Activated T-helper 1 cell treated with anti-CD3 and anti-CD28 coated beads, Interleukin-12 subunit alpha, Interleukin-12 subunit beta, Interleukin-2, Interleukin-4 antibody, amounts not matched to agents 30 ng/mL and 10 ng/mL and 1 ng/mL, durations not matched to agents 14 hours and 24 hours and 36 hours (primary cell): ENCODE data around the gene RBPJ. TPM values are rescaled to one million over a fixed set of nuclear protein-coding genes. Genes with fewer than 3 reads are reported as not detected.

Source experiments
- DNase-seq: peaks from one replicate; pipeline ENCODE4 v3.0.0; 2021; ENCODE audit warnings: low spot score
- H3K27ac Mint-ChIP-seq: one replicate; pipeline ENCODE4 v1.8.0; 2021; ENCODE audit warnings: mild to moderate bottlenecking, mixed read lengths
- H3K27me3 Mint-ChIP-seq: one replicate; pipeline ENCODE4 v1.8.0; 2022; ENCODE audit warnings: mild to moderate bottlenecking, moderate library complexity, mixed read lengths; ENCODE audit not compliant: insufficient read depth
- H3K36me3 Mint-ChIP-seq: one replicate; pipeline ENCODE4 v1.8.0; 2021; ENCODE audit warnings: low read depth, mixed read lengths
- H3K4me1 Mint-ChIP-seq: one replicate; pipeline ENCODE4 v1.8.0; 2021; ENCODE audit warnings: low read depth, mixed read lengths
- H3K4me3 Mint-ChIP-seq: one replicate; pipeline ENCODE4 v1.8.0; 2021; ENCODE audit warnings: mild to moderate bottlenecking, moderate library complexity, mixed read lengths
- H3K9me3 Mint-ChIP-seq: one replicate; pipeline ENCODE4 v1.8.0; 2021; ENCODE audit warnings: mixed read lengths
- intact Hi-C: fragments of 100-400 bp; cut with micrococcal nuclease; formaldehyde crosslinking; loops from one replicate; pipeline ENCODE4 v1.15.1; 2024
- total RNA-seq: library from RNA; stranded (reverse); gene quantifications from 2 replicates; pipeline ENCODE4 v1.2.3, GENCODE V29; 2022

The RBPJ gene
- total RNA-seq, 1 donor from 2014 or later = 455 TPM

DNA sequence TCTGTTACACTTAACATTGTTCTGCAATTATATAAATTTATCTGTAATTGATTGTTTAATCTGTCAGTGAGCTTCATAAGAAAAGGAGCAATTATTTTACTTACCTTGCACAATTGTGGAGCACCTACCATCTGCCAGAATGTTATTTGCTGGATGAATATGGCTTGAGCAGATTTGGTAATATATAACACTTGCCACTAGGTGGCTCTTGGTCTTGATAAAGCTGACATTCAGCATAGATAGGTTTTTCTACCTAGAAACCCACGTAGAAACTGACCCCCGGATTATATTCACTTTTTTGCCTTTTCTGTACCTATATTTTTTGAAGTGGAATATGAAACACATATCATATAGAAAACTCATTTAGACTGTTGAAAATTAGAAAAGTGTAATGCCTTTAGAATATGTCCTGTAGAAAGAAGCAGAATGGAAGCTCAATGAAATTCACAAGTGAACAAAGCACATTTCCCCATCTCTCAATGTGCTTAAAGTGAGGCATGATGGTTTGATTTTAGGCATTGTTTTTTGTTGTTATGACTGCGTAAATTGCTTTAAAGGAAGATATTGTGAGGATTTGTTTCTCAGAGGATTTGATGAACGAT, 9.5 kb downstream of the RBPJ start:
- H3K9me3 Mint-ChIP-seq = no peaks in the 10 kb centered on the region
- H3K4me3 Mint-ChIP-seq = no peak overlapping the region
- intact Hi-C loops = loop anchor here (1.0 to 5.0 kb wide), 3 partner anchors 15 to 392 kb away; no protein-coding TSS in a partner anchor
- H3K27me3 Mint-ChIP-seq = no peaks in the 10 kb centered on the region
- H3K4me1 Mint-ChIP-seq = peaks cover 45% of the 10 kb centered on the region
- H3K27ac Mint-ChIP-seq = no peak overlapping the region
- no peak for DNase-seq
- H3K36me3 Mint-ChIP-seq = peaks cover 19% of the 10 kb centered on the region

DNA sequence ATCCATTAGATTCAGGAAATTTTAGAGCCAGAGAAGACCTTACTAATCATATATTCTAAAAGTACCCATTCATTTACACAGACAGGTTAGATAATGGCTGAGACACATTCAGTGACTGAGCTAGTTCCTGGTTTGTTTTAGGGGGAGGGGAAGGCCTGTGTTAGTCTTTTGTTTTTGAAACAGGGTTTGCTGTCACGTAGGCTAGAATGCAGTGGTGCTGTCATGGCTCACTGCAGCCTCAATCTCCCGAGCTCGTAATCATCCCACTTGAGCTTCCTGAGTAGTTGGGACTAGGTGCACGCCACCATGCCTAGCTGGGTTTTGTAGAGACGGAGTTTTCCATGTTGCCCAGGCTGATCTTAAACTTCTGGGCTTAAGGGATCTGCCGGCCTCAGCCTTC, 10.1 kb downstream of the RBPJ start:
- H3K27me3 Mint-ChIP-seq = no peaks in the 10 kb centered on the region
- DNase-seq = no peak
- H3K4me3 Mint-ChIP-seq = no peak overlapping the region
- H3K9me3 Mint-ChIP-seq = no peaks in the 10 kb centered on the region
- peaks cover 22% of the 10 kb centered on the region for H3K36me3 Mint-ChIP-seq
- no peak overlapping the region for H3K27ac Mint-ChIP-seq
- intact Hi-C loops = loop anchor here (1.0 to 5.0 kb wide), 3 partner anchors 14 to 391 kb away; no protein-coding TSS in a partner anchor
- peaks cover 46% of the 10 kb centered on the region for H3K4me1 Mint-ChIP-seq

DNA sequence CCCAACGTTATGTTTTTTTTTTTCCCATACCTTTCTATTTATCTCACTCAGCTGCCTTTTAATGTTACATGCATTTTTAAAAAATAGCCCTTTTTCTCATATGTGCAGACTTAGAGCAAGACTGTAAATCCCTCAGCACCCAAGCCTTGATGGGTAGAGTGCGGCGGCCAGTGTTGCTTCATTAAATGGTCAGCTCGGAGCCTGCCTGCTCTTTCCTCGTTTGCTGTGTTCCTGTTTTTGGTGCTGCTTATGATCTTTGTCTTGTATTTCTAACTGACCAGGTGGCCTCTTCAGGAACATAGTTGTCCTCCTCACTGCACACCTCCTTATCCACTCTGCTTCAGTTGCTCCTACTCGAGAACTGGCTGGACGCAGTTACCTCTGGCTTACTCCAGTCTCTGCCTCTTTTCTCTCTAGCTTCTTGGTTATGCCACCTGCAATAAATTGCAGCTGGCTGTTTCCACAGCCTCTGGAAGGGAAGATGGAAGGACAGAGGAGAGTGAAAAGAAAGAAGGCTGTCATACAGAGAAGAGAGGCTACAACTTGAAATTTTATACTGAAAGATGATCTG, 10.7 kb downstream of the RBPJ start:
- Mint-ChIP-seq H3K36me3 (peaks cover 25% of the 10 kb centered on the region), H3K9me3 (no peaks in the 10 kb centered on the region), H3K27ac (no peak overlapping the region), H3K27me3 (no peaks in the 10 kb centered on the region), H3K4me3 (no peak overlapping the region), H3K4me1 (peaks cover 51% of the 10 kb centered on the region)
- no peak for DNase-seq
- intact Hi-C loops = loop anchor here (5.0 kb wide), 1 partner anchor 391 kb away; no protein-coding TSS in a partner anchor

DNA sequence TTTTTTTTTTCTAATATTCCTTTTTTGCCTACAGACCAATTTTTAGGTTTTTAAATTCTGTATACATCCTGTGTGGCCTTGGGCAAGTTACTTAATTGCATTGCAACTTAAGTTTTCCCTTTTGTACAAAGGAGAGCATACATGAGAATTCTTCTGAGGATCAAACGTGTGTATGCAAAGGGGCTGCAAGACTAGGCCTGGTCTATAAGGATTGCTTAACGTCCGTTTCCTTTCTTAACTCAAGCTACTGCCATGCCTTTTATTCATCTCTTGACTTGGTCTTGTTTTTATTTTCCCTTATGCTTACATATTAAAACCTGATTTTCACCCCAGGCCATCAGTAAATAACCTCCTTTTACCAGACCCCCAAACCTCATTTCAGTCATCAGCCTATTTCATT, 13.6 kb downstream of the RBPJ start:
- intact Hi-C loops = loop anchor here (5.0 kb wide), 1 partner anchor 388 kb away; no protein-coding TSS in a partner anchor
- Mint-ChIP-seq H3K36me3 (peaks cover 19% of the 10 kb centered on the region), H3K27ac (no peak overlapping the region), H3K4me3 (no peak overlapping the region), H3K4me1 (peaks cover 45% of the 10 kb centered on the region), H3K9me3 (no peaks in the 10 kb centered on the region), H3K27me3 (no peaks in the 10 kb centered on the region)
- DNase-seq = no peak

DNA sequence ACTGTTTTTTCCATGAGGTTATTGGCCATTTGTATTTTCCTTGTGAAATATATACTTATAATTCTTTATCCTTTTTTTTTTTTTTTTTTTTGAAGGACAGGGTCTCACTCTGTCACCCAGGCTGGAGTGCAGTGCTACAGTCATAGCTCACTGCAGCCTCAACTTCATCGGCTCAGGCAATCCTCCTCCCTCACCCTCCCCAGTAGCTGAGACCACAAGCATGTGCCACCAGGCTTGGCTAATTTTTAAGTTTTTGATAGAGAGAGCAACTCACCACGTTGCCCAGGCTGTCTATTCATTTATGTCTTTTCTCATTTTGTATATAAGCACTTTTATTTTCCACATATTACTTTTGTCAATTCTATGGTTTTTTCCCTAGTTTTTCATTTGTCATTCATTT, 16.8 kb downstream of the RBPJ start:
- H3K27me3 Mint-ChIP-seq = no peaks in the 10 kb centered on the region
- peak overlapping the region; percentile 46 for H3K27ac Mint-ChIP-seq
- peaks cover 19% of the 10 kb centered on the region for H3K36me3 Mint-ChIP-seq
- peaks cover 57% of the 10 kb centered on the region for H3K4me1 Mint-ChIP-seq
- DNase-seq = no peak
- H3K4me3 Mint-ChIP-seq = no peak overlapping the region
- H3K9me3 Mint-ChIP-seq = no peaks in the 10 kb centered on the region
- intact Hi-C loops = no loop called here

DNA sequence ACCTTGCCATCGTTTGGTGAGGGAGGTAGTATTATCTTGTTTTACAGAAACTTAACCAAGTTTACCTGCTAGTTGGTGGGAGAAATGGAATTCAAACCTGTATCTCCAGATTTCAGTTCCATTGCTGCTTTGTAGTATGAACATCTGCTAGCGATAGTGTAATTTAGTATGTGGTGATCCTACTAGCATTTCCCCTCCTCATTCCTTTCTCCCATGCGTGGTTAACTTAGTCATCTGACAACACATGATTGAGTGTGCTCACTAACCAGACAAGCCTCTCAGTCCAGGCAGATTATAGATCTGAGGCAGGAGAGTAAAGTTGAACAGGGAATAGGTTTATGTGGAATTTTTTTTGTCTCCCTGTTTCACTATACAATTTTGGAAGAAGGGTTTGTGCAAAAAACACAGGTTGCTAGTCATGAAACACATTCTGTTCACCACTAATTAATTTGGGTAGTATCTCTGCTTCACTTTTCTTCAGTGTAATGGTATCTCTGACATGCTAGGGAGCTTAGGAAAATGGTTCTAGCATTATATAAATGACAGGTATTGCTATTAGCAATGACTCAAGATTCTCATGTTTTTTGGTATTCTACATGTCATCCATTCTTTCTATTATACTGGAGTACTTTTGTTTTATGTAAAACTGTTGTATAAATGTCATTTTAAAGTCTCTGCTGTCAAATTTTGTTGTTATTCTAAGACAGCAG, 21.7 kb downstream of the RBPJ start:
- peaks cover 57% of the 10 kb centered on the region for H3K4me1 Mint-ChIP-seq
- intact Hi-C loops = loop anchor here (2.0 kb wide), 1 partner anchor 18 kb away; no protein-coding TSS in a partner anchor

DNA sequence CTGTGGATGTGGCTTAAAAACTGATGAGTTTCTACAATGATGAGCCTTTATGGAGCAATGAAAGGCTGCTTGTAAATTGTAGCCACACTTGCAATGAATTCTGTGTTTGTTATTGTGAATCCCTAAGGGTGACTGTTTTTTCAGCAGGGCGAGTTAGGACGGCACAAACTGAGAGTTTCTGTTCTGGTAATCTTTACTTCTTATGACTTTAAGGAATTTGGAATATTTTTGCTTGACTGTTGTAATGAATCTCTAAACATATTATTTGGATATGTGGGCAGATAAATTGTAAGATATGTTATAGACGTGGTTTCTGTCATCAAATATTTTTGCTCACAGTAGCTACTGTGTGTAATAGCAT, 22.2 kb downstream of the RBPJ start:
- Mint-ChIP-seq H3K9me3 (no peaks in the 10 kb centered on the region), H3K4me1 (peaks cover 54% of the 10 kb centered on the region), H3K27ac (peak overlapping the region; percentile 14), H3K27me3 (no peaks in the 10 kb centered on the region), H3K36me3 (peaks cover 20% of the 10 kb centered on the region), H3K4me3 (no peak overlapping the region)
- intact Hi-C loops = loop anchor here (2.0 kb wide), 1 partner anchor 18 kb away; no protein-coding TSS in a partner anchor
- DNase-seq = no peak

More for the DNA sequence above, 21.7 kb downstream of the RBPJ start:
- Mint-ChIP-seq H3K27ac (no peak overlapping the region), H3K27me3 (no peaks in the 10 kb centered on the region), H3K36me3 (peaks cover 19% of the 10 kb centered on the region), H3K4me3 (no peak overlapping the region), H3K9me3 (no peaks in the 10 kb centered on the region)
- DNase-seq = no peak

DNA sequence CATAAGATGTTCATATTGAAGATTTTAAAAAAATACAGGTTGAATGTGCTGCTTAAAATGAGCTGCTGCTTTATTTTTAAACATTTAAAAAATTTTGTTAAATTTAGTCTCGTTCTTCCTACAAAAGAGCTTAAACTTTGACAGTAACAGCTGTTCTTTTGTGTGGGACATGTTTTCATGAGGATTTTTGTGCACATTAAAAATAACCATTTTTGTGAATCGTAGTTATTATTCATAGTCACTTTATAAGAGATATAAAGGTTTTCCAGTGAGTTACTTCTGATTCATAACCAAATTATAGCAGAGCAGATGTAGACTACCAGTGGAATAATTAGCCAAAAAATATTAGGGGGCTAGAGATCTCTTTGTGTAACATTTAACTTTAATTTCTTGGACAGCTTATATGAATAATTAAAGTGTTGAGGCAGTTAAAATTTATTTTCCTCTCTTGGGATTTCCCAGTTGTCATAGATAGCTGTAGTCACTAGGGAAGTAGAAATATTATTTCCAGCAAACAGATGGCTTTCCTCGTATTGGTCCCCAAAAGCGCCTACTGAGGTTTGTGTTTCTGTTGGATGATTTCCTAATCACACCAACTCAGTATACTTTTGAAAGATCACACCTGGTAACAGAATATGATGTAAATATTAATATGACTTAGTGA, 24.2 kb downstream of the RBPJ start:
- Mint-ChIP-seq H3K27ac (no peak overlapping the region), H3K4me1 (peaks cover 64% of the 10 kb centered on the region), H3K27me3 (no peaks in the 10 kb centered on the region), H3K9me3 (no peaks in the 10 kb centered on the region), H3K4me3 (no peak overlapping the region), H3K36me3 (peaks cover 27% of the 10 kb centered on the region)
- DNase-seq = no peak
- intact Hi-C loops = loop anchor here (1.0 kb wide), 1 partner anchor 15 kb away; no protein-coding TSS in a partner anchor

DNA sequence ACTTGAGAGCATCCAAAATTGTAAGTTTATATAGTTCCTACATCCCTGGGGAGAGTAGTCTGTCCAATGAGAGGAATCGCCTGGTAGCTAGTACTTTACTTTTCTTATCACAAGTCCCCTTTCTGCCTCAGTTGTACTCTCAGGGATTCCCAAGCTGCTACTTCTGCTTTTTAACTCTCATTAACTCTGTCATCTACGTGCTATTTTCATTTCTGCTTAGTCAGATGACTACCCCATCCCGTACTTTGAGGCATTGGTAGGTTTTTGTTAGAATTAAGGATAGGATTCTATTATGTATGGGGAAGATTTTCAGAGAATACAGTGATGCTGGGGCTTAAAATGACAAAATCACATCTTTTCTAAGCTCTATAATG, 24.7 kb downstream of the RBPJ start:
- Mint-ChIP-seq H3K4me1 (peaks cover 67% of the 10 kb centered on the region), H3K9me3 (no peaks in the 10 kb centered on the region), H3K36me3 (peaks cover 28% of the 10 kb centered on the region), H3K27me3 (no peaks in the 10 kb centered on the region), H3K27ac (no peak overlapping the region), H3K4me3 (no peak overlapping the region)
- DNase-seq = no peak
- intact Hi-C loops = loop anchor here (1.0 kb wide), 1 partner anchor 15 kb away; no protein-coding TSS in a partner anchor

DNA sequence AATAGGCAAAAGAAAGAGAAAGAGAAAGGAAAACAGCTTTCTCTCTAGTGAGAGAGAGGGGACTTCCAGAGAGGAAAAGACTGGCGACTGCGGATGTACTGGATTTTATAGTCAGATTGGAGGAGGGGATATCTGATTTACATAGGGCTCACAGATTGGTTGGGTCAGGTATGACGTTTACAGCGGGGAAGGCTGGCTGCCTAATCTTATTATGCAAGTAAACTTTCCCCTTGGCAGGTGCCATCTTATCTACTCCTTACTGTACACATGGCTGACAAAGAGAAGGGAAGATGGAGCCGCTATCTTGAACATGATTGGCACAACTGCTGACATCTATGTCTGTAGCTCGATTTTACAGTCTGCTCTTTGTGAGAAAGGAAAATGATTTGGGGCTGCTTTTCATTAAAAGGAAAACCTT, 25.4 kb downstream of the RBPJ start:
- H3K27ac Mint-ChIP-seq = peak overlapping the region; percentile 56
- peaks cover 68% of the 10 kb centered on the region for H3K4me1 Mint-ChIP-seq
- H3K36me3 Mint-ChIP-seq = peaks cover 28% of the 10 kb centered on the region
- H3K4me3 Mint-ChIP-seq = no peak overlapping the region
- H3K9me3 Mint-ChIP-seq = no peaks in the 10 kb centered on the region
- no peak for DNase-seq
- no peaks in the 10 kb centered on the region for H3K27me3 Mint-ChIP-seq
- intact Hi-C loops = no loop called here

DNA sequence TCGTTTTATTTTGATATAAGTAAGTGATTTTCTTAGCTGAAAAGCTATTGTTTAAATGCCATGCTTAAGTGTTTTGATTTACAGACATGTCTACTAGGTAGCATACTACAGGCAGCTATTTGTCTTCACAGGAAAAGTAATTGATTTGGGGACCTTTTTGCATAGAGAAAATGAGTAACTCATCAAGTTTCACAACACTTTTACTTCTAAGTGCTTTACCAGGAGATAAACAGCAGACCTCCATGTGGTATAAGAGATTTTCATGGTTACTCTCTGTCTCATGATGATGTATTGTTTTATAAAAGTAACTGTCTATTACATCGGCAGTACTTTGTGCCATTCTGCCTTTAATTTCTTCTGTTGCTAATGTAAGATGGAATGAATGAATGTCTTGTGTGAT, 28.7 kb downstream of the RBPJ start:
- H3K27ac Mint-ChIP-seq = no peak overlapping the region
- H3K4me1 Mint-ChIP-seq = peaks cover 62% of the 10 kb centered on the region
- H3K4me3 Mint-ChIP-seq = no peak overlapping the region
- H3K9me3 Mint-ChIP-seq = no peaks in the 10 kb centered on the region
- H3K36me3 Mint-ChIP-seq = peaks cover 32% of the 10 kb centered on the region
- H3K27me3 Mint-ChIP-seq = no peaks in the 10 kb centered on the region
- DNase-seq = no peak
- intact Hi-C loops = no loop called here

DNA sequence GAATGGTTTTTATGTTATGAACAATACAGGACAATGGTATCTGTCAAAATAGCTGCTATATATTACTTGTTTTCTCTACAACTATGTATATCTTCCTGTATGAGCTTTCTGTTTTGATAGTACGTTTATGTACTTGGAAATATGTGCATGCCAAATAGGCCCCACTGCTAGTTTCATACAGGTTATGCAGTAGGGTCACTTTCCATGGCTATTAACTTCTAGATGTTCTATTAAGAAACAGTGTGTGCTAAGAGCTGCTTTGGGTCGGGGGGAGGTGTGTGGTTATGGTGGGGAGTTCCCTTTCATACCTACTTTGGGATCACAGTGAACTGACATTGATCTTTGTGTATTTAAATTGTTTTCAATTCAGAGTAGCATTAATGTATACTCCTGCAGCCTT, 30.9 kb downstream of the RBPJ start:
- Mint-ChIP-seq H3K4me1 (peaks cover 48% of the 10 kb centered on the region), H3K4me3 (no peak overlapping the region), H3K9me3 (no peaks in the 10 kb centered on the region), H3K36me3 (peaks cover 29% of the 10 kb centered on the region), H3K27me3 (no peaks in the 10 kb centered on the region), H3K27ac (no peak overlapping the region)
- intact Hi-C loops = no loop called here
- no peak for DNase-seq

DNA sequence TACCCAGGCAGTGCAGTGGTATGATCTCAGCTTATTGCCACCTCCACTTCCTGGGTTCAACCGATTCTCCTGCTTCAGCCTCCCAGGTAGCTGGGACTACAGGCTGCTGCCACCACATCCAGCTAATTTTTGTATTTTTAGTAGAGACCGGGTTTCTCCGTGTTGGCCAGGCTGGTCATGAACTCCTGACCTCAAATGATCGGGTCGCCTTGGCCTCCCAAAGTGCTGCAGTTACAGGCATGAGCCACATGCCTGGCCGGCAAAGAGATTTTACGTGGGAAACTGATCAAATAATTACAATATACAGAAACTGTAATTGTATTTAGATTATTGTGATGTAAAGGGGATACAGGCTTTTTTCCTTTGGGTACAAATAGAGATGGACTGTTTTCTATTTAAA, 33.7 kb downstream of the RBPJ start:
- Mint-ChIP-seq H3K4me3 (no peak overlapping the region), H3K27ac (no peak overlapping the region), H3K36me3 (peaks cover 17% of the 10 kb centered on the region), H3K4me1 (peaks cover 34% of the 10 kb centered on the region), H3K9me3 (no peaks in the 10 kb centered on the region), H3K27me3 (no peaks in the 10 kb centered on the region)
- no peak for DNase-seq
- intact Hi-C loops = no loop called here
